ENCODE results near the gene LGI4.

LGI4 gene

GRCh38 chr19:35174226-35174625 is 39.4 kb upstream of the LGI4 start:
- H3F3A ChIP-seq (ENCODE audit: control insufficient read depth, insufficient read depth): no peaks in the 10 kb centered on the region; the same call in 1 of the 2 replicates
- no peaks in the 10 kb centered on the region for H4K20me1 ChIP-seq (ENCODE audit: control insufficient read depth, insufficient read depth, low read depth, low read length)
- TF ChIP-seq CTCF (IDR thresholded peaks at IDR 0.05; ENCODE audit: low read depth, low read length, poor library complexity, severe bottlenecking) (no peak), EZH2phosphoT487 (IDR thresholded peaks at IDR 0.05; ENCODE audit: borderline replicate concordance, low read length) (no peak)
- H3K4me3 ChIP-seq (ENCODE audit: low read length): no peak overlapping the region
- peaks cover 7% of the 10 kb centered on the region; the same call in 1 of the 2 replicates for H3K36me3 ChIP-seq (ENCODE audit: control insufficient read depth, low read length)
- H3K9me3 ChIP-seq (ENCODE audit: control insufficient read depth, insufficient read depth, low read length): peaks cover 9% of the 10 kb centered on the region
- H3K9me2 ChIP-seq (replicated peaks; ENCODE audit: control insufficient read depth, low read length): no peaks in the 10 kb centered on the region
- no peak overlapping the region for H3K4me2 ChIP-seq (ENCODE audit: low read length)
- no peak overlapping the region for H3K27ac ChIP-seq (ENCODE audit: low read depth, low read length)
- no peaks in the 10 kb centered on the region for H3K79me2 ChIP-seq (ENCODE audit: control insufficient read depth, low read length)
- peaks cover 12% of the 10 kb centered on the region for H3K4me1 ChIP-seq (ENCODE audit: control insufficient read depth, low read length)
- H3K27me3 ChIP-seq (ENCODE audit: control insufficient read depth, low read length): no peaks in the 10 kb centered on the region

GRCh38 chr19:35171730-35172129 is 36.9 kb upstream of the LGI4 start:
- no peaks in the 10 kb centered on the region for H3K27me3 ChIP-seq (ENCODE audit: control insufficient read depth, low read length)
- peaks cover 21% of the 10 kb centered on the region for H3K4me1 ChIP-seq (ENCODE audit: control insufficient read depth, low read length)
- no peaks in the 10 kb centered on the region for H3K9me3 ChIP-seq (ENCODE audit: control insufficient read depth, insufficient read depth, low read length)
- H3F3A ChIP-seq (ENCODE audit: control insufficient read depth, insufficient read depth): no peaks in the 10 kb centered on the region; the same call in 1 of the 2 replicates
- peak overlapping the region; percentile 43 for H3K4me2 ChIP-seq (ENCODE audit: low read length)
- H3K27ac ChIP-seq (ENCODE audit: low read depth, low read length): no peak overlapping the region
- no peaks in the 10 kb centered on the region for H3K79me2 ChIP-seq (ENCODE audit: control insufficient read depth, low read length)
- H3K36me3 ChIP-seq (ENCODE audit: control insufficient read depth, low read length): peaks cover 17% of the 10 kb centered on the region
- H3K9me2 ChIP-seq (replicated peaks; ENCODE audit: control insufficient read depth, low read length): no peaks in the 10 kb centered on the region
- H3K4me3 ChIP-seq (ENCODE audit: low read length): peak overlapping the region; percentile 20; the same call in 1 of the 2 replicates
- no peak for TF ChIP-seq EZH2phosphoT487 (IDR thresholded peaks at IDR 0.05; ENCODE audit: borderline replicate concordance, low read length)
- no peak for TF ChIP-seq CTCF (IDR thresholded peaks at IDR 0.05; ENCODE audit: low read depth, low read length, poor library complexity, severe bottlenecking)
- H4K20me1 ChIP-seq (ENCODE audit: control insufficient read depth, insufficient read depth, low read depth, low read length): no peaks in the 10 kb centered on the region

- H3K4me1 ChIP-seq (ENCODE audit: control insufficient read depth, low read length): peaks cover 26% of the 10 kb centered on the region
- peaks cover 28% of the 10 kb centered on the region for H3K36me3 ChIP-seq (ENCODE audit: control insufficient read depth, low read length)
- TF ChIP-seq CTCF (IDR thresholded peaks at IDR 0.05; ENCODE audit: low read depth, low read length, poor library complexity, severe bottlenecking): no peak
- TF ChIP-seq EZH2phosphoT487 (IDR thresholded peaks at IDR 0.05; ENCODE audit: borderline replicate concordance, low read length): no peak
- H3K4me2 ChIP-seq (ENCODE audit: low read length): no peak overlapping the region
- H3K27ac ChIP-seq (ENCODE audit: low read depth, low read length): no peak overlapping the region
- H3K9me3 ChIP-seq (ENCODE audit: control insufficient read depth, insufficient read depth, low read length): no peaks in the 10 kb centered on the region
- H3K27me3 ChIP-seq (ENCODE audit: control insufficient read depth, low read length): no peaks in the 10 kb centered on the region
- no peaks in the 10 kb centered on the region for H3K79me2 ChIP-seq (ENCODE audit: control insufficient read depth, low read length)
- no peaks in the 10 kb centered on the region; the same call in 1 of the 2 replicates for H3F3A ChIP-seq (ENCODE audit: control insufficient read depth, insufficient read depth)
- no peaks in the 10 kb centered on the region for H3K9me2 ChIP-seq (replicated peaks; ENCODE audit: control insufficient read depth, low read length)
- H3K4me3 ChIP-seq (ENCODE audit: low read length): no peak overlapping the region
- no peaks in the 10 kb centered on the region for H4K20me1 ChIP-seq (ENCODE audit: control insufficient read depth, insufficient read depth, low read depth, low read length)
Observed at GRCh38 chr19:35170359-35171061, 35.7 kb upstream of the LGI4 start.

Data from DOHH2 (cell line).